ENCODE measurements around the gene KIF21A.

DNA sequence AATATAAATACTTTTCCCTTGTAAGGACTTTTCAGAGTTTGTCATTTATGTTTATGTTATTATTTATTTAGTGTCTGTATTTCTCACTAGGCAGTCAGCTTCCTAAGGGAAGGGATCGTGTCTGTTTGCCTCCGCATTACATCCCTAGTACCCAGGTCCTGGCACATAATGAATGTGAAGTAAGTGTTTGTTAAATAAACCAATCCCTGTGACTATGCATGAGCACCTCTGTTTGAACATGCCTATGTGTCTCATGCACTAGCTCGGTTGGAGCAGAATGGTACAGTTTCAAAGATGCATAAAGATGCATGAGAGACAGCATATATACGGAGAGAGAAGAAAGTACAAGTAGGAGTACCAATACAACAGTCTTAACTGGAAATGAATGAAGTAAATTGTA lies 99.3 kb downstream of the KIF21A start:
- TF ChIP-seq, protein P1, sequence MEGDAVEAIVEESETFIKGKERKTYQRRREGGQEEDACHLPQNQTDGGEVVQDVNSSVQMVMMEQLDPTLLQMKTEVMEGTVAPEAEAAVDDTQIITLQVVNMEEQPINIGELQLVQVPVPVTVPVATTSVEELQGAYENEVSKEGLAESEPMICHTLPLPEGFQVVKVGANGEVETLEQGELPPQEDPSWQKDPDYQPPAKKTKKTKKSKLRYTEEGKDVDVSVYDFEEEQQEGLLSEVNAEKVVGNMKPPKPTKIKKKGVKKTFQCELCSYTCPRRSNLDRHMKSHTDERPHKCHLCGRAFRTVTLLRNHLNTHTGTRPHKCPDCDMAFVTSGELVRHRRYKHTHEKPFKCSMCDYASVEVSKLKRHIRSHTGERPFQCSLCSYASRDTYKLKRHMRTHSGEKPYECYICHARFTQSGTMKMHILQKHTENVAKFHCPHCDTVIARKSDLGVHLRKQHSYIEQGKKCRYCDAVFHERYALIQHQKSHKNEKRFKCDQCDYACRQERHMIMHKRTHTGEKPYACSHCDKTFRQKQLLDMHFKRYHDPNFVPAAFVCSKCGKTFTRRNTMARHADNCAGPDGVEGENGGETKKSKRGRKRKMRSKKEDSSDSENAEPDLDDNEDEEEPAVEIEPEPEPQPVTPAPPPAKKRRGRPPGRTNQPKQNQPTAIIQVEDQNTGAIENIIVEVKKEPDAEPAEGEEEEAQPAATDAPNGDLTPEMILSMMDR (IDR thresholded peaks at IDR 0.05 in 4 of 5, conservative IDR thresholded peaks at IDR 0.05 in 1 of 5), result no peak
- TF ChIP-seq POLR2A (IDR thresholded peaks at IDR 0.05), result no peak
